Uterus (tissue), 4 donors: ENCODE measurements around the gene HHLA2. TPM values are rescaled to one million over a fixed set of nuclear protein-coding genes. Genes with fewer than 3 reads are reported as not detected.

Experiments
- DNase-seq, 2 donors: peaks; one replicate each; pipeline ENCODE4 v3.0.0-alpha.2; 2019 to 2020
- H3K27ac ChIP-seq, 2 donors: fragments of 200-600 bp; sonication (generic); 1 replicate in 1 of 2; 2 replicates in 1 of 2; pipeline ENCODE4 v1.5.1; 2016 to 2018
- H3K27me3 ChIP-seq, 2 donors: fragments of 200-600 bp; sonication (generic); one replicate each; pipeline ENCODE4 v1.5.1; 2018 to 2019; ENCODE audit warnings: control low read depth in 1 of 2
- H3K36me3 ChIP-seq, 2 donors: fragments of 200-600 bp; sonication (generic); one replicate each; pipeline ENCODE4 v1.5.1; 2019; ENCODE audit warnings: control low read depth in 1 of 2
- H3K4me1 ChIP-seq, 2 donors: fragments of 200-600 bp; sonication (generic); one replicate each; pipeline ENCODE4 v1.5.1; 2018 to 2019; ENCODE audit warnings: control low read depth in 1 of 2
- H3K4me3 ChIP-seq, 2 donors: fragments of 200-600 bp; sonication (generic); 1 replicate in 1 of 2; 2 replicates in 1 of 2; pipeline ENCODE4 v1.5.1; 2018 to 2019; ENCODE audit warnings: mild to moderate bottlenecking in 1 of 2
- H3K9me3 ChIP-seq, 2 donors: fragments of 200-600 bp; sonication (generic); one replicate each; pipeline ENCODE4 v1.5.1; 2019; ENCODE audit warnings: control low read depth in 1 of 2
- CTCF ChIP-seq, 4 experiments: fragments of 200-600 bp in 2 of 4; fragments of 450-650 bp in 2 of 4; sonication (generic) in 2 of 4; IDR thresholded peaks; one replicate each; pipeline ENCODE4 v1.5.1; 2016 to 2019; ENCODE audit warnings: antibody characterized with exemption in 4 of 4, mild to moderate bottlenecking in 2 of 4, moderate library complexity in 1 of 4
- POLR2A ChIP-seq, 2 donors: fragments of 450-650 bp; IDR thresholded peaks; one replicate each; pipeline ENCODE4 v1.6.1; 2016; ENCODE audit warnings: antibody characterized with exemption in 2 of 2, mild to moderate bottlenecking in 1 of 2, moderate library complexity in 1 of 2
- intact Hi-C: fragments of 100-400 bp; cut with DNase I; formaldehyde crosslinking; loops from one replicate; pipeline ENCODE4 v1.15.1; 2023; ENCODE audit warnings: low total_unique reads
- total RNA-seq, 4 donors: library from RNA; depleted of rRNA in 3 of 4; stranded (reverse); fragments of >200 nt in 3 of 4; gene quantifications; one replicate each; pipeline versions ENCODE4 v1.1.0 to v1.2.4, GENCODE V29; 2014 to 2023
- donor health status: DM: yes; HTN: yes; CAD: no.

HHLA2 gene
- total RNA-seq, 4 donors from 2014 or later: 0.18 to 1.0 TPM; not detected in 2

GRCh38 chr3:108388136-108389132 lies 92.1 kb downstream of the HHLA2 start:
- H3K4me3 ChIP-seq: no peak overlapping the region

GRCh38 chr3:108389372-108389771 lies 93.0 kb downstream of the HHLA2 start:
- Histone ChIP-seq H3K27ac (no peak overlapping the region), H3K27me3 (no peaks in the 10 kb centered on the region), H3K36me3 (no peaks in the 10 kb centered on the region), H3K4me3 (no peak overlapping the region), H3K9me3 (no peaks in the 10 kb centered on the region), H3K4me1 (no peaks in the 10 kb centered on the region)
- DNase-seq: no peak
- no peak for TF ChIP-seq CTCF (IDR thresholded peaks at IDR 0.05)
- TF ChIP-seq POLR2A (IDR thresholded peaks at IDR 0.05): no peak
- intact Hi-C loops: no loop called here

More at GRCh38 chr3:108388136-108389132, 92.1 kb downstream of the HHLA2 start:
- Histone ChIP-seq H3K4me1 (no peaks in the 10 kb centered on the region), H3K36me3 (no peaks in the 10 kb centered on the region), H3K27ac (no peak overlapping the region), H3K9me3 (no peaks in the 10 kb centered on the region), H3K27me3 (no peaks in the 10 kb centered on the region)
- no peak for DNase-seq
- intact Hi-C loops: no loop called here
- no peak for TF ChIP-seq CTCF (IDR thresholded peaks at IDR 0.05)

DNA sequence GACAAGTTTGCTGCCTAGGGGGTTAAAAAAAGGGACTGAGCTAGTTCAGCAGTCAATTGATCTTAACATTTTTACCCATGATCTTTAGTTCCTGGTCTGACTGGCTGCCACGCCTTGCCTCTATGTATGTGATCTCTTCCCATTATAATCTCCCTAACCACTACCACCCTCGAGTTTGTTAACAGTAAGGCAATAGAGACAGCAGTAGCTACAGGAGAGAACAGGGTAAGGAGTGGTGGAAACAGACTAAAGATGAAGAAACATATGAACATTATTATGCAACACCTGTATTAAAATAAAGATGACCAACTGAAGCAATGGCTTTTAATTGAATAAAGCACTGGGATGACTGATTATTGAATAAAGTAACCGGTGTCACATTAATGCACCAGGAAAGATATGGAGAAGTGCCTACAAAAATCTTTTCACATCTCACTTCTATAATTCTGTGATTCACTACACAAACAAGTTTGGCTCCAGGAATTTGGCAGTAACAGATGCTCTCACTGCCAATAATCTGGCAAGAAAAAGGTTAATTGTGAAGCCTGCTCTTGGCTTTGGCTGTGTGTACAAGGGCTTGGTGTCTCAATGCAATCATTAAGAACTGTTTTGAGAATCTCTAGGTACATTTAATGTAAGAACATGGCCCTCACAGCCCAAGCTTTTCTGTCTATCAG lies 95.7 kb downstream of the HHLA2 start:
- Histone ChIP-seq H3K9me3 (no peaks in the 10 kb centered on the region), H3K4me1 (no peaks in the 10 kb centered on the region), H3K4me3 (no peak overlapping the region), H3K36me3 (no peaks in the 10 kb centered on the region), H3K27me3 (no peaks in the 10 kb centered on the region), H3K27ac (no peak overlapping the region)
- TF ChIP-seq POLR2A (IDR thresholded peaks at IDR 0.05) (no peak), CTCF (IDR thresholded peaks at IDR 0.05) (no peak)
- intact Hi-C loops: no loop called here
- no peak for DNase-seq

DNA sequence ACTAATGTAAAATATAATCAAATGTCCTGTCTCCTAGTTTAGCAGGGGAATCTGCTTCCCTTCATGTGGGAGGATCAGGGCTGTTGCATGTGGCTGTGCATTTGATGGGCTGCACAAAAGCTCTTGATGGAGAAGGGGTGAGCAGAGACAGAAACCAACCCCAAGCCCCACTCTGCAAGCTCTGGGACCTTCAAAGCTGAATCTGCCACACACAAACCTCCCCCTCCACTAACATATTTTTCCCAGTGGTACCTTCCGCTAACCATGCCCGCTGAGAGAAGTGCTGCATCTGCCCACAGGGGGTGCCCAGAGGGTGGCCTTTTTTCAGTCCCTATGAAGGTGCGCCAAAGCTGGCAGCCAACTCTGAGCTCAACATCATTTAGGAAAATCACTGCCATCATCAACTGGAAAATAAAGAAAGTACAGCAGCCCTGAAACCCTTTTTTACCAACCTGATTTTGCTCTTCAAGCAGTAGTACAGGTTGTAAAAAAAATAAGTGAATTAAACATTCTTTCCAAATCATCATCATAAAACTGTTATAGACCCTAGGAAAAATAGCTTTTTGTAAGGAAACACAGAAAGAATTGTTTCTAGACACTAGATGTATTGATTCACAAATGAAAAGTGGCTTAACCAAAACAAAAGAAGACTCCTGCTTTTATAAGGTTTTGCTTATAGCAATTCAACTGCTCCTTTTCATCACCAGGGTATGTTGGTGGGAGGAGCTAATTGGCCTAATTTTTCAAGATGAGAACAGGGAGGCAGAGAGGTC lies 97.0 kb downstream of the HHLA2 start:
- Histone ChIP-seq H3K27me3 (no peaks in the 10 kb centered on the region), H3K36me3 (no peaks in the 10 kb centered on the region), H3K27ac (no peak overlapping the region), H3K4me3 (no peak overlapping the region), H3K4me1 (no peaks in the 10 kb centered on the region), H3K9me3 (no peaks in the 10 kb centered on the region)
- TF ChIP-seq POLR2A (IDR thresholded peaks at IDR 0.05) (no peak), CTCF (IDR thresholded peaks at IDR 0.05) (no peak)
- intact Hi-C loops: no loop called here
- DNase-seq: no peak
